ENCODE results near the gene MR1.
"Not testable (repeated sequence)": the region's sequence is repeated elsewhere in the genome, so short reads cannot be mapped to it uniquely, and the experiment has no call there.

Gene MR1

GRCh38 chr1:181032535-181032934 lies 1.2 kb upstream of the MR1 start:
- DNase-seq (ENCODE audit: low read depth in 2 of 2) = no peak

DNA sequence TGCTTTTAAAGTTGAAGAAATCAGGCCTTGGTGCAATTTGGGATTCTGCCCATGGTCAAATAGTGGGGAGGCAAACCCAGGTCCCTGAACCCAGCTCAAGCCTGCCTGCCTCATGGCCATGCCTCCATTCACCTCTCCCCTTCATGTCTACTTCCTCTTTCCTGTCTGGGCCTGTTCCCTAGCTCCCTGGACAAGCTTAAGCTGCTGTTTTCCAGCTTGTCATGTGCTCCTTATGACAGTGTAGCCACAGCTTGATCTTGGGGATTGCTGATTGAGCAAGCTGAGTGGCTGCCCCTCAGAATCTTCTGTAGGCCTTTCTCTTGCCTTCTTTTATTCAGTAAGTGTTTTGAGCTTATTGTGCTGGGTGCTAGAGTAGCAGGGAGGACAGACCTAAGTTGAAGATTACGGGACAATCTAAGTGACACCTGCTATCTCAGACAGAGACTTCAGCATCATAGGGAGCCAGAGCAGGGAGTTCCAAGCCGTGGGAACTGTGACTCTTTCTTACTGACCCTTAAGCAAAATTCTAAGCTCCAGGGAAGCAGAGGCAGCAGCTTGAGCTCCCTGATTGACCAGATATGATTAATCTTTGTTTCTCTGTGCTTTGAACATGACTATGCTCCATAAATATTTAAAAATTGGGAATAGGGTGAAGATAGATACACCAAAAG lies 520 bp upstream of the MR1 start:
- DNase-seq (ENCODE audit: low read depth in 2 of 2) = no peak

DNA sequence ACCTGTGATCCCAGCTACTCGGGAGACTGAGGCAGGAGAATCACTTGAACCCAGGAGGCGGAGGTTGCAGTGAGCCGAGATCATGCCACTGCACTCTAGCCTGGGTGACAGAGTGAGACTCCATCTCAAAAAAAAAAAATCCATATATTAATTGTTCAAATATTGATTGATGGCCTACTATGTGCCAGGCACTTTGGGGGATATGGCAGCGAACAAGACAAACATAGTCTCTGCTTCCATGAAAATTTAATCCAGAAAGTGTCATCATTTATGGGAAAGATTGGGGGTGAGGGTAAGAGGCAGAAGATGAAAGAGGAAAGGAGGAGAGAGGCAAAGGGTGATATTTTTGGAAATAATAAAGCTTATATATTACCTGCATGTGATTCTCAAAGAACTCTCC lies 1.4 kb downstream of the MR1 start:
- not testable (repeated sequence) for DNase-seq (ENCODE audit: low read depth in 2 of 2)

GRCh38 chr1:181036107-181036836 lies 2.5 kb downstream of the MR1 start:
- DNase-seq (ENCODE audit: low read depth in 2 of 2) = no peak

DNA sequence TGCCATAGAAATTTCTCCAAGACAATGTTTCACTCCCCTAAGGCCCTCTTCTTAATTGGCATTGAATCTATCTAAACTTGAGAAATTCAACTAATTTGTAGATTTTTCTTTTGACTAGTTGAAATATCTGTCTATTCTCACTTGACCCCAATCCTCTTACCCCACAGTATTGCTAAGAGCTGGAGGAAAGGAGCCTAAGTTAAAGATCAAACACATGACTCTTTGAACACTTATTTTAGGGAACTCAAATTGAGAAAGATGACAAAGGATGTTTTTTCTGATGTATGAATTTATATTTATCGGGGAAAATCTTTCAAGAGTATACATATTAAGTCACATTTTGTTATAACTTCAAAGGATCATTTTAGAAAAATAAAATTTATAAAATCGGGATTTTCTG lies 3.6 kb downstream of the MR1 start:
- DNase-seq (ENCODE audit: low read depth in 2 of 2) = no peak

GRCh38 chr1:181038399-181038873 lies 4.7 kb downstream of the MR1 start:
- peak in 1 of 2 donors; percentile 23 for DNase-seq (ENCODE audit: low read depth in 2 of 2)

- no peak for DNase-seq (ENCODE audit: low read depth in 2 of 2)
Observed at GRCh38 chr1:181040284-181040865, 6.6 kb downstream of the MR1 start.

DNA sequence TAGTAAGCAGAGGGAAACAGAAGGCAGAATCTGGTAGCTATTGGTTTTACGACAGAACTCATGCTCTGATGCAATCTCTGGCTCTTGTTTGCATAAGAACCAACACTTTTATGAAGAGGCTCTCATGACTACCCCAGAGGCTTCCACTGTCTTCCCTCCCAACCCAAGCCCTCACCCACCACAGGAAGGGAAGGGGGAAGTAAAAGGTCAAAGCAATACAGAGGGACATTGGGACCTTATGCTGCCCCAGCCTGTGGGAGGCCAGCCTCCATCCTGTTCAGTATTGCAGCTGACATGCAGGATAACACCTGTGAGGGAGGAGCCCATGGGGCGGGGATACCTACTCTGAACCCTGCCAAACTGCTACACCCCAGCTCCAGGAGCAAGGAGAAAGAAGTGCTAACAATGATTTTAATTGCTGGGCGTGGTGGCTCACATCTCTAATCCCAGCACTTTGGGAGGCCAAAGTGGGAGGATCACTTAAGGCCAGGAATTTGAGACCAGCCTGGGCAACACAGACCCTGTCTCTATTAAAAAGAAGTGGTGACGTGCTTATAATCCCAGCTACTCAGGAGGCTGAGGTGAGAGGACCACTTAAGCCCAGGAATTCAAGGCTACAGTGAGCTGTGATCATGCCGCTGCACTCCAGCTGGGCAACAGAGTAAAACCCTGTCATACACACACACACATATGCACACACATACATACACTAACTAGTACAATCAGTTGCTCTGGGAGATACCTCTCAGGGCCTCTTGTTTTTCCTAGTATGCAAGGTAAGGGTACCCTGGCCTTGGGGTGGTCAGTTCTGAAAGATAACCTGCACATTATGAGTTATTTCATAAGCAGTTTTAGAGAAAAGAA lies 9.5 kb downstream of the MR1 start:
- DNase-seq (ENCODE audit: low read depth in 2 of 2) = no peak

- peak; percentile 29 to 45 for DNase-seq (ENCODE audit: low read depth in 2 of 2)
Observed at GRCh38 chr1:181044449-181044966, 10.7 kb downstream of the MR1 start.

DNA sequence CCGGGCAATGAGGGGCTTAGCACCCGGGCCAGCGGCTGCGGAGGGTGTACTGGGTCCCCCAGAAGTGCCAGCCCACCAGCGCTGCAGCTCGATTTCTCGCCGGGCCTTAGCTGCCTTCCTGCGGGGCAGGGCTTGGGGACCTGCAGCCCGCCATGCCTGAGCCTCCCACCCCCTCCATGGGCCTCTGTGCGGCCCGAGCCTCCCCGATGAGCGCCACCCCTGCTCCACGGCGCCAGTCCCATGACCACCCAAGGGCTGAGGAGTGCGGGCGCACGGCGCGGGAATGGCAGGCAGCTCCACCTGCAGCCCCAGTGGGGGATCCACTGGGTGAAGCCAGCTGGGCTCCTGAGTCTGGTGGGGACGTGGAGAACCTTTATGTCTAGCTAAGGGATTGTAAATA lies 12.2 kb downstream of the MR1 start:
- DNase-seq (ENCODE audit: low read depth in 2 of 2) = not testable (repeated sequence)

GRCh38 chr1:181049378-181049777 lies 15.6 kb downstream of the MR1 start:
- no peak for DNase-seq (ENCODE audit: low read depth in 2 of 2)

DNA sequence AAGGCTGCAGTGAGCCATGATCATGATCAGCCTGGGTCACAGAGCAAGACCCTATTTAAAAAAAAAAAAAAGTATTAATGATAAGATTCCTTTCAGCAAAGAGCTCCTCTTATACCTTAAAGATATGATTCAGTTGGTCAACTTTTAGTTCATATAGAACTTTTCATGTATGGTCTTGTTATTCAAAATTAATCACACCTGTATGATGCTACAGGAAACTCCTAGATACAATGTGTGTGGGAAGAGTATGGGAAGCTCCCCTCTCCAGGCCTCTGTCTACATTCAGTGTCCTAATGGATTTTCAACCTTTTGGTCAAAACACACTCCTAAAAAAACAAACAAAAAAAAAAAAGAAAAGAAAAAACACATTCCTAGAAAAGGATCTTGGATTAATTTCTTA lies 17.1 kb downstream of the MR1 start:
- no peak for DNase-seq (ENCODE audit: low read depth in 2 of 2)

- DNase-seq (ENCODE audit: low read depth in 2 of 2) = no peak
Observed at GRCh38 chr1:181056560-181056959, 22.8 kb downstream of the MR1 start.

GRCh38 chr1:181057079-181057478 lies 23.3 kb downstream of the MR1 start:
- no peak for DNase-seq (ENCODE audit: low read depth in 2 of 2)

DNA sequence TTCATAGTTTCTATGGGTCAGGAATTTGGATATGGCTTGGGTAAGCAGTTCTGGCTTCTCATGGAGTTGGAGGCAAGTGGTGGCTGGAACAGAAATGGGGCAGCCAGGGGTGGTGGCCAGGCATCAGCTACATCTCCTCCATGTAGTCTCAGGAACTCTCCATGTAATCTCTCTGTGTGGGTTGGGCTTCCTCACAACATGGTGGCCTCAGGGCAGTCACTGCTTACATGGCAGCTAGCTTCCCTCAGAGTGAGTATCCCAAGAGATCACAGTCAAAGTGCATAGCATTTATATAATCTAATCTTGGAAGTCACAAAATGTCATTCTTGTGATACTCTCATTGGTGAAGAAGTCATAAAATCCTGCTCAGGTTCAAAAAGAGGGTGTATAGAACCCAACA lies 25.7 kb downstream of the MR1 start:
- no peak for DNase-seq (ENCODE audit: low read depth in 2 of 2)

DNA sequence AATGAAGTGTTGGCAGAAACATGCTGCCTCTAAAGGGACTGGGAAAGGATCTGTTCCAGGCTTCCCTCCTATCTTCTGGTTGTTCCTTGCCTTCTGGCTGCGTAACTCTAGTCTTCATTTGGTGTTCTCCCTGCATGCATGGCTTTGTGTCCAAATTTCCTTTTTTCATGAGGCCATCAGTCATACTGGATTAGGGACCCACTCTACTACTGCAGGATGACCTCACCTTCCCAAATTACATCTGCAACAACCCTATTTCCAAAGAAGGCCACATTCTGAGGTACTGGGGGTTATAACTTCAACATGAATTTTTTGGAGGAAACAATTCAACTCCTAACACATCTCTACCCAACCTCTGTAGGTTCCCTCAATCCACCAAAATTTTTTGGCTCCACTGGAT lies 26.3 kb downstream of the MR1 start:
- no peak for DNase-seq (ENCODE audit: low read depth in 2 of 2)

GRCh38 chr1:181060947-181061346 lies 27.2 kb downstream of the MR1 start:
- not testable (repeated sequence) for DNase-seq (ENCODE audit: low read depth in 2 of 2)

DNA sequence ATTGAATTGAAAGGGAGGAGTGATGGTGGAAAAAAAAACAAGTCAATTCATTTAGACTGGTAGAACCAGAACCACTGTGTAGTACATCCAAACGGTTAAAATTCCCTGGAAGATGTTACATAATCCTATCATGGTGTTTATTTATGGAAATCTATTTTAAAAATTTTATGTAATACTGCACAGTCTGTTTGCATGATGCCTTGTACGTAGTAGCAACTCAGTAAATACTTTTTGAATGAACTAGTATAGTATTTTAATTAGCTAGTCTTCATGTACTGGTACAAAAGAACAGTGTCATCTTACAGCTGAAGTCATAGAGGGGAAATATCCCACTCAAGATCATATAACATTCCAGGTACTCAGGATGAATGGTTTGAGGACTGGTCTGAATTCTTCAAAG lies 27.7 kb downstream of the MR1 start:
- DNase-seq (ENCODE audit: low read depth in 2 of 2) = no peak

DNA sequence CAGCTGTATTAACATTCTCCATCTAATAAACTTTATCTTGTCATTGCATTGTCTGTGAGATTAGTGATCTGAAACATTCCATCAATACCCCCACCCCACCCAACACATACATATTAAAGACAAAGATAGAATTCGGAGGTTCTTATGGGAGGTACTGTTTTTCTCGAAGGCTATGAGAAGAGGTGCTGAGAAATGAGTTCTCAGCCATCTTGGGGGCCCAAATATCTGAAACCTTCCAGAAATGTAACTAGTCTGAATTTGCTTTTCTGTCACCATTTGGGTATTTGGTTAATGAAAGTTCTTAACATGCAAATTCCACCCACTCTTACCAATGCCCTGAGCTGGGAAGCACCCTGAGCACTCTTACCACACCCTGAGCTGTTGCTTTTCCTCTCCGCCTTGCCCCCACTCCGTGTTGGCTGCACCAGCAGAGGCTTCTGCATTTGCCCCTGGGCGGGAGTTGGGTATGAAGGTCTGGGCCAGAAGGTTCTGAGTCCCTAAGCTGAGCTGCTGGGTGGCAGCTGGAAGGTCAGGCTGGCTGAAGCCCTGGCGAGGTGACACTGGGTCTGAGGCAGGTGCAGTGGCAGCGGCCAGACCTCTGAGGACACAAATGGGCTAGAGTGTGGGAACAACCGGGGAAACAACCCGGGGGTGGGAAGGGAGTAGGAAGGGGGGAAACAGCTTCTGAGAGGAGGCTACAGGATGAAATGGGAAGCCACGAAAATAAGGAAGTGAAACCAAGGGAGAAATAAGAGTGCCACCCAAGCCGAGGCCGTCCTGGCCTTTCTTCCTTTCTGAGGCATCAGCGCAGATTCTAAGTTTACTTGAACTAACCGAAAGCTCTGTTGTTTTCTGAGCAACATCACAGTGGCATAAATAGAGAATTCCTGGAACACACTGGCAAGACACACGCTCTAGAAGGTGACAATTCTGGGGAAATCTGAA lies 28.4 kb downstream of the MR1 start:
- DNase-seq (ENCODE audit: low read depth in 2 of 2) = peak in 1 of 2 donors; percentile 14

DNA sequence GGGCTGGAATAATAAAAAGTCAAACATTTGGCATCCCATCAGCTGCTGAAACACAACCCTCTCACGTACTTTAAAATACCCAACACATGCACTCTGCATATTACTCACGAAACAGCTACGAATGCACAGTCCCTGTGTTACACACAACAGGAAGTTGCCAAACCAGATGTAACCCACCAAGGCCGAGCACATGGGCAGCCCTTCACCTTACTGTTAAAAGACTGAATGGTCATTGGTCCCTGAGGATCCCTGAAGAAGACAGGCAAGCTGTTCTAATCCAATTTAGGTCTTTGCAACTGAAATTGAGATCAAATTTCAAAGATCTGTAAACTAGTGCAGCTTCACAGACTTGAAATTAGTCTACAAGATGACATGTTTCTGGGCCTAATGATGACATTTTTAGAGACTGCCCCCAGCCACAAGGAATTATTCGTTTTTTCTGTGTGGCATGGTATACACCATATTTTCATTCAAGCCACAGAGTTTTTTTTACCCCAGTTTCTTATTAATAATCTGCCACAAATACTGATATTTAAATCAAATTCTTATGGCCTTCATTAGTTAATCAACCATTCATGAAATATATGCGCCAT lies 29.1 kb downstream of the MR1 start:
- DNase-seq (ENCODE audit: low read depth in 2 of 2) = peak in 1 of 2 donors; percentile 30
